ENCODE measurements around the gene POC1A.

Gene POC1A

GRCh38 chr3:52095990-52096775 lies 58.0 kb downstream of the POC1A start:
- Mint-ChIP-seq H3K4me3 (no peak overlapping the region), H3K9me3 (peaks cover 6% of the 10 kb centered on the region), H3K36me3 (ENCODE audit: low read depth) (peaks cover 12% of the 10 kb centered on the region), H3K27ac (no peak overlapping the region), H3K4me1 (ENCODE audit: low read depth) (no peaks in the 10 kb centered on the region), H3K27me3 (no peaks in the 10 kb centered on the region)

GRCh38 chr3:52094571-52095485 lies 59.4 kb downstream of the POC1A start:
- Mint-ChIP-seq H3K27me3 (no peaks in the 10 kb centered on the region), H3K4me1 (ENCODE audit: low read depth) (no peaks in the 10 kb centered on the region), H3K27ac (no peak overlapping the region), H3K4me3 (no peak overlapping the region), H3K9me3 (no peaks in the 10 kb centered on the region), H3K36me3 (ENCODE audit: low read depth) (peaks cover 2% of the 10 kb centered on the region)

DNA sequence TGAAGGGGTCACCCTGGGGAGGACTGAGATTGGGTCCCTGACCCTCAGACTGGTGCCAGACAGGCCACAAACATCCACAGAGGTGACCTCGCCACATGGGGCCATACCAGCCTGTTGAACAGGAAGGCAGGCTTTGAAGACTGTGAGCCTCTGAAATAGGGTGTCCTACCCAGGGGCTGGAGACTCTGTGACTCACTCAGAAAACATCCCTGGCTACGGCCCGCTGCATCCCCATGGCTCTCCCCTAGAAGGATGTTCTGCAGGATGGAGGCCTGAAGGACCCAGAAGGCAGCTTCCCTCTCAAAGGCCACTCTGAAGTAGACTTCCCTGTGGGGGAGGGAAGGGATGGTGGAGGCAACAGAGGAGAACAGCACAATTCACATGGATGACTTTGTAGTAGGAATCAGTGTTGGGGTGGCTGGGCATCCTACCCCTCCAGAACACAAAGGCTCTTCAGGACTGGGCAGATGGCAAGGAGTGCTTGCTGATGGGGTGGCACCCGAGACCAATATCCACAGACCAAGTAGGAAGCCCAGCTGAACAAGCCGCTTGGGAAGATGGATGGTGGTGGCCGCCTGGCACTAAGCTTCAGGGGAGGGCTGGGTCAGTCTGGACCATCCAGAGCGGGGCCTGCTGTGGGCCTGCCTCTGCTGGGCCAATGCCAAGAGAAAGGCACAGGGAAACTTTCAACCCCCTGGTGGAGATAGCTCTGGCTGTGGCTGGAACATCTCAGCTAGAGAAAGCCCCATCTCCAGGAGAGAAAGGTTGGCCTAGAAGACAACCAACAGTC lies 60.3 kb downstream of the POC1A start:
- Mint-ChIP-seq H3K4me1 (ENCODE audit: low read depth) (no peaks in the 10 kb centered on the region), H3K4me3 (no peak overlapping the region), H3K36me3 (ENCODE audit: low read depth) (no peaks in the 10 kb centered on the region), H3K9me3 (no peaks in the 10 kb centered on the region), H3K27me3 (no peaks in the 10 kb centered on the region), H3K27ac (no peak overlapping the region)

DNA sequence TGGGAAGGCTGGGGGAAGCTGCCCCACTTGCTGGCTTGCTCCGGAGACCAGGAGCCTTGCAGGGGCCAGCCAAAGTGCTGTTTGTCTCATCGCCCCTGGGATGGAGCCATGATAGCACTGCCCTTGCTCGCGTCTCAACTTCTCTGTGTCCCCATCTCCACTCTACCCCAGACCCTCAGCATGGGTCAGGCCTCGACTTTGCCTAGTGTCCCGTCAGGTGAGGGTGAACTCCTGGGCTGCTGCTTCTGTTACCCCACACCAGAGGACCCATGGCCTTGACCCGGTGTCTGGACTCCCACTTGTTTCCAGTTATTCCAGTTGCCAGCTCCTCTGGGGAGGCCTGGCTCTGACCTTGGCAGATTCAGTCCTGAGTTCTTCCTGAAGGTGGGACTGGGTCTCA lies 61.3 kb downstream of the POC1A start:
- no peak overlapping the region for H3K27ac Mint-ChIP-seq
- no peaks in the 10 kb centered on the region for H3K27me3 Mint-ChIP-seq
- H3K9me3 Mint-ChIP-seq = no peaks in the 10 kb centered on the region
- H3K4me3 Mint-ChIP-seq = no peak overlapping the region
- H3K36me3 Mint-ChIP-seq (ENCODE audit: low read depth) = no peaks in the 10 kb centered on the region
- H3K4me1 Mint-ChIP-seq (ENCODE audit: low read depth) = peaks cover 4% of the 10 kb centered on the region

DNA sequence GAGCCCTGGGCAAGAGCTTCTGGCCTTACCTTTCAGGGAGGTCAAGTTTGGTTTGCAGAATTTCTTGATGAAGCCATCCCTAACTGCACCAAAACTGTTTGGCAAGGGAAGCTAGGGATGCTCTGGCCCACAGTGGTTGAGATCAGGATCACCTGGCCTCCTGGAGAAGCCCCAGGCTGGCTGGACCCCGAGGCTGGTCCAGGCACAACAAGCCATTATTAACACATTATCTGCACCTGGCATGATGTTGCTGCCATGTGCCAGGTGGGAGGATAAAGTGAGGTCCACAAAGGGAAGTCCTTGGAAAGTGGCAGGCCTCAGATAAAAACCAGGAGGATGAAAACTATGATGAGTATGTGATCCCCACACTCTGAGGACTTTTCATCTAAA lies 62.0 kb downstream of the POC1A start:
- H3K36me3 Mint-ChIP-seq (ENCODE audit: low read depth) = no peaks in the 10 kb centered on the region
- no peaks in the 10 kb centered on the region for H3K9me3 Mint-ChIP-seq
- H3K27ac Mint-ChIP-seq = no peak overlapping the region
- H3K4me3 Mint-ChIP-seq = no peak overlapping the region
- no peaks in the 10 kb centered on the region for H3K27me3 Mint-ChIP-seq
- H3K4me1 Mint-ChIP-seq (ENCODE audit: low read depth) = peaks cover 10% of the 10 kb centered on the region

- Mint-ChIP-seq H3K4me3 (no peak overlapping the region), H3K27me3 (no peaks in the 10 kb centered on the region), H3K9me3 (no peaks in the 10 kb centered on the region), H3K27ac (no peak overlapping the region), H3K4me1 (ENCODE audit: low read depth) (peaks cover 15% of the 10 kb centered on the region), H3K36me3 (ENCODE audit: low read depth) (no peaks in the 10 kb centered on the region)
Observed at GRCh38 chr3:52091586-52092270, 62.5 kb downstream of the POC1A start.

DNA sequence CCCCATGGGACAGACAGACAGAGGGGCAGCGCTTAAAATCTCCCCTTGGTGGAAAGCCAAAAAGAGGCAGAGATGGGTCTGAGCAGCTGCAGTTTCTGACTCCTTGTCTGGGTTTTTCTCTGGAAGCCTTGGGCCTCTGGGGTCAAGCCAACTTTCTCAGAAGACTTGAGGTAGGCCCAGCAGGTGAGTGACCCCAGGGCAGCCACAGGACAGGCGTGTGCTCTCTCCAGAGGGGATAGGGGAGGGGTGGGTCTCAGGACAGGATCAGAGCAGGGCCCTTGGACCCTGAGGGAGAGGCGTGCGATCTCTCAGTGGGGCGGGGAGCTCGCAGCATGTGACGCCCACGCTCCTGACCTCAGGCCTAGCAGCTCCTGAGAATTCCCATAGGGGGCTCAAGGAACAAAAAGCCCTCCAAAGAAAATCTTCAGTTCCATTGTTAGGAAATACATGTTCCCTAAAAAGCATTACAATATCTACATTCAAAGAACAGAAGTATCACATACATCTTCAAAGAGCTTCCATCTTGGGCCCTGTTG lies 63.2 kb downstream of the POC1A start:
- Mint-ChIP-seq H3K27me3 (no peaks in the 10 kb centered on the region), H3K9me3 (no peaks in the 10 kb centered on the region), H3K36me3 (ENCODE audit: low read depth) (no peaks in the 10 kb centered on the region), H3K27ac (no peak overlapping the region), H3K4me3 (no peak overlapping the region), H3K4me1 (ENCODE audit: low read depth) (peaks cover 22% of the 10 kb centered on the region)

DNA sequence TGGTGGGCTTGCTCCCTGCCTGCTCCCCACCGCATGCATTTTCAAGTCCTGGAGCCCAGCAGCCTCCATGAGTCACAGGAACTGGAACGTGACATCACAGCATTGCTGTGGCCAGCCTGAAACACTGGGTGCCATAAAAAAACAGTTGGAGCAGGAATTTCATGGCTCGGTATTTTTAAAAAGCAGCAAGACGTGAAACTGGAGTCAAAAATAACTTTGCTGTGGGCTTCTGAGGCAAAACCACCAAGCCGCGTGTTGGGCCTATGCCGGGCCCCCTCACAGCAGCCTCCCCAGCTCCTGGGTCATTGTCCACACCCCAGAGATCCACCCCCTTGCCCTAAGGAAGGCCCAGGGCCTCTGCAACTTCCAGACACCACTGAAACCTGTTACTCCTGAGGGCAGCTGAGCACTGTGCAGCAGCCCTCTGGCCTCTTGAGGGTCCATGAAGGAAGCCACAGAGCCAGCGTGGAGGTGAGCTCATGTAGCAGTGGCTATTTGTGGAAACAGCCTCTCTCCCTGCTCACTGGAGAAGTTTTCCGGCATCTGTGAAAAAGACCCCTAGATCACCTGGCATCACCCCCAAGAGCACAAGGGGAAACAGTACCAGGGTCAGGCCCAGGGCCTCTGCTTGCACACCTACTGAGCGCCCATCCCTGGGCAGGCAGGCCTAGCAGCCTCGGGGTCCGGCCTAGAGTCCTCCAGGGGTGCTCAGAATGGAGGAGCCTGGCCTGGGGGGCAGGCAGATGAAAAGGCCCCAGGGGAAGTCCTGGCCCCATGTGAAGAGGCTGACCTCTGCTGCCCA lies 63.9 kb downstream of the POC1A start:
- no peak overlapping the region for H3K27ac Mint-ChIP-seq
- no peak overlapping the region for H3K4me3 Mint-ChIP-seq

GRCh38 chr3:52089691-52090090 lies 64.5 kb downstream of the POC1A start:
- no peak overlapping the region for H3K4me3 Mint-ChIP-seq
- H3K36me3 Mint-ChIP-seq (ENCODE audit: low read depth) = no peaks in the 10 kb centered on the region
- no peak overlapping the region for H3K27ac Mint-ChIP-seq
- peaks cover 34% of the 10 kb centered on the region for H3K4me1 Mint-ChIP-seq (ENCODE audit: low read depth)
- H3K27me3 Mint-ChIP-seq = no peaks in the 10 kb centered on the region
- H3K9me3 Mint-ChIP-seq = no peaks in the 10 kb centered on the region

More for the DNA sequence above, 63.9 kb downstream of the POC1A start:
- Mint-ChIP-seq H3K9me3 (no peaks in the 10 kb centered on the region), H3K36me3 (ENCODE audit: low read depth) (no peaks in the 10 kb centered on the region), H3K4me1 (ENCODE audit: low read depth) (peaks cover 29% of the 10 kb centered on the region), H3K27me3 (no peaks in the 10 kb centered on the region)

- Mint-ChIP-seq H3K27me3 (no peaks in the 10 kb centered on the region), H3K36me3 (ENCODE audit: low read depth) (no peaks in the 10 kb centered on the region), H3K27ac (no peak overlapping the region), H3K9me3 (no peaks in the 10 kb centered on the region), H3K4me1 (ENCODE audit: low read depth) (peaks cover 36% of the 10 kb centered on the region), H3K4me3 (no peak overlapping the region)
Observed at GRCh38 chr3:52088445-52089367, 65.5 kb downstream of the POC1A start.

DNA sequence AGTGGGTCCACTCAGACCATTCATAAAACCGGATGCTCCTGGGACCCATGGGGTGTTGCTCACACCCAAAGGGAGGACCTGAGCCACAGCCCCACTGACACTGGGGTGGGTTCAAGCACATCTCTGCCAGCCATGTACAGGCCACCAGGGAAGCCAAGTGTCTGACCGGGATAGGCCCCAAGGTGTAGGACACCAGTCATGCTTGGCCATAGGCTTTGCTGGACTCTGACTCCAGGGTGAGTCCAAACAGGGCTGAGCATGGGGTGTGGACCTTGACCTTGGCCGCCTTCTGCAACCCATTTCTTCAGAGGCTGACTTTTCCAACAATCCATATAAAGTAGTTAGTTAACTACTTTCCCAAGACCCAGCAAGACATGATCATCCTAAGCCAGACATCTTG lies 66.5 kb downstream of the POC1A start:
- Mint-ChIP-seq H3K4me1 (ENCODE audit: low read depth) (peaks cover 36% of the 10 kb centered on the region), H3K27ac (no peak overlapping the region), H3K27me3 (no peaks in the 10 kb centered on the region)

DNA sequence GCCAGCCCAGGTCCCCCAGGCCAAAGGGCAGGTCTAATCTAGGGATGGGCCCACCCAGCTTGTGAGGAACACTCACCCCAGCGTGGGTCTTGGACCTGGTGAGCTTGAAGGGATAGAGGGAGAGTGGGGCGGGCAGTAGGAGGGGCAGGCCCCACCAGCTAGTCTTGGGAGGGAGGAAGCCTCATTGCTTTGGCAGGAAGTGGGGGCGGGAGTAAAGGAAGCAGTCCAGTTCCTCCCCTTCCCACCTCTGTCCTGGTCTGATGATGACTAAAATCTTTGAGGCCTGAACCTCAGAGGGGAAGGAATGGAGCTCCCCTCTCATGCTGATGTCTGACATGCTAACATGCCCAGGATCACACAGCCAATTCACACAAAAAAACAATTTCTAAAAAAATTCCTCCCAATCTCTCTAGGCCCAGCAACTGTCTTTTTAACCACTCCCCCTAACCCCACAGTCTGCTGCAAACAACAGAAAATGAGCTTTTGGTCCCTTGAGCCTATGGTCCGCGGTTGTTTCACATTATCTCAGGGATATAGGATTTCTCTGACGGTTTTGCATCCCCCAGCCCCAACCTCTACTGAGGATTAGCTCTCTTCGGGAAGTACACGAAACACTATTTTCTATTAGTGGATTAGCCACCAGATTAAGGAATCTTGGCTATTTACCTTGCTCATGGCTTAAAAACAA lies 67.1 kb downstream of the POC1A start:
- no peaks in the 10 kb centered on the region for H3K9me3 Mint-ChIP-seq

More for the DNA sequence above, 66.5 kb downstream of the POC1A start:
- Mint-ChIP-seq H3K9me3 (no peaks in the 10 kb centered on the region), H3K4me3 (no peak overlapping the region), H3K36me3 (ENCODE audit: low read depth) (no peaks in the 10 kb centered on the region)

More for the DNA sequence above, 67.1 kb downstream of the POC1A start:
- Mint-ChIP-seq H3K36me3 (ENCODE audit: low read depth) (no peaks in the 10 kb centered on the region), H3K4me1 (ENCODE audit: low read depth) (peaks cover 36% of the 10 kb centered on the region), H3K4me3 (no peak overlapping the region), H3K27ac (no peak overlapping the region), H3K27me3 (no peaks in the 10 kb centered on the region)
